MG63 (cell line): Measurements from ENCODE around the gene KCNC3. TPM values are rescaled to one million over a fixed set of nuclear protein-coding genes. Genes with fewer than 3 reads are reported as not detected.

Experiments
- DNase-seq: peaks from one replicate; pipeline ENCODE4 v3.0.0-alpha.2; 2020
- H3K27me3 ChIP-seq: fragments of 250-450 bp; sonication (Bioruptor Pico); 2 replicates; pipeline ENCODE4 v1.5.1; 2020; ENCODE audit warnings: mild to moderate bottlenecking, moderate library complexity
- H3K36me3 ChIP-seq: fragments of 250-450 bp; sonication (Bioruptor Pico); 2 replicates; pipeline ENCODE4 v1.5.1; 2020; ENCODE audit warnings: mild to moderate bottlenecking, moderate library complexity
- H3K4me3 ChIP-seq: fragments of 250-450 bp; sonication (Bioruptor Pico); 2 replicates; pipeline ENCODE4 v1.5.1; 2020; ENCODE audit warnings: mild to moderate bottlenecking, moderate library complexity
- H3K9me3 ChIP-seq: fragments of 250-450 bp; sonication (Bioruptor Pico); 2 replicates; pipeline ENCODE4 v1.5.1; 2020; ENCODE audit warnings: mild to moderate bottlenecking, moderate library complexity
- total RNA-seq: library from RNA; depleted of rRNA; stranded (reverse); fragments of >200 nt; shearing (Covaris generic); gene quantifications from 2 replicates; pipeline ENCODE4 v1.2.3, GENCODE V29; 2014; ENCODE audit warnings: low replicate concordance

KCNC3 gene
- total RNA-seq, 1 experiment from 2014 or later = not detected

GRCh38 chr19:50303558-50303957 is 25.6 kb downstream of the KCNC3 start:
- Histone ChIP-seq H3K27me3 (peaks cover 12% of the 10 kb centered on the region), H3K36me3 (no peaks in the 10 kb centered on the region; the same call in 1 of the 2 replicates), H3K9me3 (no peaks in the 10 kb centered on the region), H3K4me3 (no peak overlapping the region)
- DNase-seq = no peak

DNA sequence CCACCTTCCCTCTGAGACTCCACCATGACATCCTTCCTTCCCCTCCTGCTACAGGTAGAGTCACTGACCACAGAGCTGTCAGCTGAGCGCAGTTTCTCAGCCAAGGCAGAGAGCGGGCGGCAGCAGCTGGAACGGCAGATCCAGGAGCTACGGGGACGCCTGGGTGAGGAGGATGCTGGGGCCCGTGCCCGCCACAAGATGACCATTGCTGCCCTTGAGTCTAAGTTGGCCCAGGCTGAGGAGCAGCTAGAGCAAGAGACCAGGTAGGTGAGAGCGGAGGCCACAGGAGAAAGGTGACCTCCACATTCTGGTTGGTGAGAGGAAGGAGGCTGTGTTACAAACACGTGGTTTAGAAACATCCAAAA is 27.6 kb downstream of the KCNC3 start:
- no peaks in the 10 kb centered on the region; the same call in none of the 2 replicates for H3K27me3 ChIP-seq
- H3K9me3 ChIP-seq = no peaks in the 10 kb centered on the region
- no peaks in the 10 kb centered on the region; the same call in 1 of the 2 replicates for H3K36me3 ChIP-seq
- DNase-seq = no peak
- H3K4me3 ChIP-seq = no peak overlapping the region

DNA sequence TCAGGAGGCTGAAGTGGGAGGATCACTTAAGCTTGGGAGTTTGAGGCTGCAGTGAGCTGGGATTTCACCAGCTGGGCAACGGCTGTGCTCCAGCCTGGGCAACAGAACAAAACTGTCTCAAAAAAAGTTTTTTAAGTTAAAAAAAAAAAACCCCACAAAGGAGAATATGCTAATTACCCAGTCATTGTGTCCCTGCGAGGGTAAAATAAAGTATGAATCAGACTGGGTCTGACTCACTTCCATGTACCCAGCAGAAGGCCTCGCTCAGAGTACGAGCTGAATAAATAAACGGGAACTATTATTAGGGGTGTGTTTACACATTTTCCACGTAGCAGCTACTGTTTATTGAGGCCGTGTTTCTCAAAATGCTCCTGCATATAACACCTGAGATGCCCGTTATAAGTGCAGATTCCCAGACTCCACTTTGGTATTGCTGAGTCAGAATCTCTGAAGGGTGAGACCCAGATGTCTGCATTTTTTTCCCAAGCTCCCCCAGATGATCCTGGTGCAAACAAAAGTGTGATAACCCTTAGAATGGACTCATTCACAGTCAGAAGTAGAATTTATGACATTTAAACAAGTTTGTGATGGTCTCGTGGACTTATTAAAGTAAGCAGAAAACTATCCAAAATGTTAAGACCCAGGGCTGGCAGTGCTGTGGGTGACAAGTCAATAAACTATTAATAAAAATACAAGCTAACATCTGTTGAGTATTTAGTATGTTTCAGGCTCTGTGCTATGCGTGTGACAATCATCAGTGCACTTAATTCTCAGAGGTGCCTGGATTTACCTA is 28.2 kb downstream of the KCNC3 start:
- no peak overlapping the region for H3K4me3 ChIP-seq
- no peaks in the 10 kb centered on the region; the same call in none of the 2 replicates for H3K27me3 ChIP-seq
- peak; percentile 64 for DNase-seq
- H3K9me3 ChIP-seq = no peaks in the 10 kb centered on the region
- no peaks in the 10 kb centered on the region; the same call in 1 of the 2 replicates for H3K36me3 ChIP-seq

GRCh38 chr19:50300051-50300450 is 29.1 kb downstream of the KCNC3 start:
- Histone ChIP-seq H3K4me3 (no peak overlapping the region), H3K36me3 (no peaks in the 10 kb centered on the region; the same call in 1 of the 2 replicates), H3K9me3 (no peaks in the 10 kb centered on the region), H3K27me3 (no peaks in the 10 kb centered on the region; the same call in none of the 2 replicates)
- no peak for DNase-seq

- DNase-seq = no peak
- Histone ChIP-seq H3K27me3 (no peaks in the 10 kb centered on the region; the same call in 1 of the 2 replicates), H3K36me3 (no peaks in the 10 kb centered on the region), H3K4me3 (no peak overlapping the region), H3K9me3 (peaks cover 6% of the 10 kb centered on the region; the same call in 1 of the 2 replicates)
Observed at GRCh38 chr19:50293263-50294004, 35.7 kb downstream of the KCNC3 start.

DNA sequence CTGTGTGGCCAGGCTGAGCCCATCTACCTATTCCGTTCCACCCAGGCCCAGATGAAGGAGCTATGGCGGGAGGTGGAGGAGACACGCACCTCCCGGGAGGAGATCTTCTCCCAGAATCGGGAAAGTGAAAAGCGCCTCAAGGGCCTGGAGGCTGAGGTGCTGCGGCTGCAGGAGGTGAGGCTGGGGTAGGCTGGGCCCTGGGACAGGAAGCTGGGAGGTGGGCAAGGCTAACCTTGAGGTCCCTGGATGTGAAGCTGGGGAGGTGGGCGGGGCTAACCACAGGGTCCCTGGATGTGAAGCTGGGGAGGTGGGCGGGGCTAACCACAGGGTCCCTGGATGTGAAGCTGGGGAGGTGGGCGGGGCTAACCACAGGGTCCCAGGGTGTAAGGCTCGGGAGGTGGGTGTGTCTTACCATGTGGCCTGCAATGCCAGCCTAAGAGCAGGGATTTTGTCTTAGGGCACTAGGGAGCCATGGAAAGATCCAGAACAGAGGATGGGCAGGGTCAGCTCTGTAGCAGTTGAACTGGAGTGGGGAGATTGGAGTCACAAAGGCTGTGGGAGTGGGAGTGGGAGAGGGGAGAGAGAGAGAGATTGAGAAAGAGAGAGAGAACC is 36.9 kb downstream of the KCNC3 start:
- Histone ChIP-seq H3K4me3 (no peak overlapping the region), H3K27me3 (peaks cover 4% of the 10 kb centered on the region; the same call in 1 of the 2 replicates), H3K36me3 (no peaks in the 10 kb centered on the region), H3K9me3 (peaks cover 6% of the 10 kb centered on the region; the same call in 1 of the 2 replicates)
- no peak for DNase-seq

DNA sequence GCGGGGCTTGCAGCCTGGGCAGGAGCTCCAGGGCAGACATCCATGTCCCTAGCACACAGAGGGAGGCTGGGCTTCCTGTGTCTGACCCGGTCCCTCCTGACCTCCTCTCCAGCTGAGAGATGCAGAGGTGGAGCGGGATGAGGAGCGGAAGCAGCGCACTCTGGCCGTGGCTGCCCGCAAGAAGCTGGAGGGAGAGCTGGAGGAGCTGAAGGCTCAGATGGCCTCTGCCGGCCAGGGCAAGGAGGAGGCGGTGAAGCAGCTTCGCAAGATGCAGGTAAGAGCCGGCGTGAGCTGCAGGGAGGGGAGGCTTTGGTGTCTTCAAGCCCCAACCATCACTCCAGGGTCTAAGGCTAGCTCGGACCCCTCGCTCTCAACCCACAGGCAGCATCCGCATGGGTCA is 38.4 kb downstream of the KCNC3 start:
- no peak overlapping the region for H3K4me3 ChIP-seq
- peaks cover 4% of the 10 kb centered on the region; the same call in 1 of the 2 replicates for H3K27me3 ChIP-seq
- H3K36me3 ChIP-seq = no peaks in the 10 kb centered on the region
- peaks cover 15% of the 10 kb centered on the region for H3K9me3 ChIP-seq
- no peak for DNase-seq

DNA sequence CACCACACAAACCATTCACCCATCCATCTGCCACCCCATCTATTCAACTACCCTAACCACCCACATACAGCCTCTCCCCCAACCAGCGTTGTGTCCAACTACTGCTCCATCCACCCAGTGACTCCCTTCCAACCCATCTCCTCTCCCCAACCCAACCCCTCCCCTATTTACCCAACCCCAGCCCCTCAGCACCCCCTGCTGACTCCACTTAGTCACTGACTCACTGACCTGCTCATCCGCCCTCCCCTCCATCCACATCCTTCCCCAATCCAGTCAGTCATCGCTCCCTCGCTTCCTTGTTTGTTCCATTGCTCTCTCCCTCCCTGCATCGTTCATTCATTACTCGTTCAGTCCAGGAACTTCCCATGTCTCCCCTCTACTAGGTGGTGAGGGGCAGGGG is 39.2 kb downstream of the KCNC3 start:
- no peak overlapping the region for H3K4me3 ChIP-seq

DNA sequence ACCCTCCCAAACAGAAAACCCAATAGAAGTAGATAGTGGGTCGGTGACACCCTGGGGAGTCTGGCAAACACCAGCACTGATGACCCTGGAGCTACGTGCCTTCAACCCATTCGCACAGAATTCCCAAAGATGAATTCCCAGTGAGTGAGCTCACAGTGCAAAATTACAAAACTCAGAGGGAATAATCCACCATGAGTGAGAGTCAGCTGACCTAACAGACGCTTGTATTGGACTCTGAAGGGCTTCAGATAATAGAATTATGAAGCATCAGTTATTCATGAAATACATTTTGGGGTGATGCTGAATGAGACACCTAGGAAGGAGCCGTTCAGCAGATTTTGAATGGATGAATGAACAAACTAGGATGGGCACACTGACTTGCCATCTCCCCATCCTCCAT is 40.2 kb downstream of the KCNC3 start:
- H3K36me3 ChIP-seq = no peaks in the 10 kb centered on the region
- H3K9me3 ChIP-seq = peaks cover 21% of the 10 kb centered on the region
- no peak for DNase-seq
- no peak overlapping the region for H3K4me3 ChIP-seq
- H3K27me3 ChIP-seq = peaks cover 4% of the 10 kb centered on the region; the same call in 1 of the 2 replicates

More for the DNA sequence above, 39.2 kb downstream of the KCNC3 start:
- DNase-seq = no peak
- H3K9me3 ChIP-seq = peaks cover 21% of the 10 kb centered on the region
- H3K27me3 ChIP-seq = peaks cover 4% of the 10 kb centered on the region; the same call in 1 of the 2 replicates
- no peaks in the 10 kb centered on the region for H3K36me3 ChIP-seq

DNA sequence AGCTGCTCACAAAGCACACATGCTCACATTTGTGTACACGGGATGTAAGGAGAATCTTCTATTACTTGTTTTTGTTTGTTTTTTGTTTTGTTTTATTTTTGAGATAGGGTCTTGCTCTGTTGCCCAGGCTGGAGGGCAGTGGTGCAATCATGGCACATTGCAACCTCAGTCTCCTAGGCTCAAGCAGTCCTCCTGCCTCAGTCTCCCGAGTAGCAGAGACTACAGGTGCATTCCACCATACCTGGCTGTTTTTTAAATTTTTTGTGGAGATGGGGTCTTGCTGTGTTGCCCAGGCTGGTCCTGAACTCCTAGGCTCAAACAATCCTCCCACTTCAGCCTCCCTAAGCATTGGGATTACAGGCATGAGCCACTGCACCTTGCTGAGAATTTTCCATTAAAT is 41.8 kb downstream of the KCNC3 start:
- no peak overlapping the region for H3K4me3 ChIP-seq
- peaks cover 4% of the 10 kb centered on the region; the same call in 1 of the 2 replicates for H3K27me3 ChIP-seq
- H3K36me3 ChIP-seq = no peaks in the 10 kb centered on the region
- peaks cover 21% of the 10 kb centered on the region for H3K9me3 ChIP-seq
- no peak for DNase-seq

DNA sequence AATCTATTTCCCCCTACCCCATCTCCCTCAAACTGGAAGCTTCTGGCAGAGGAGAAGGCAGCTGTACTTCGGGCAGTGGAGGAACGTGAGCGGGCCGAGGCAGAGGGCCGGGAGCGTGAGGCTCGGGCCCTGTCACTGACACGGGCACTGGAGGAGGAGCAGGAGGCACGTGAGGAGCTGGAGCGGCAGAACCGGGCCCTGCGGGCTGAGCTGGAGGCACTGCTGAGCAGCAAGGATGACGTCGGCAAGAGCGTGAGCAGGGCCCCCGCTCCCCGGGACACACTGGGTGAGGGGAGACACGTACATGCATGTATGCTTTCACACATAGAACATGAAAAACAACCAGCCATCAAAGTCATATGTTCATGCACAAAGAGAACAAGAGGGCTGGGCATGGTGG is 42.7 kb downstream of the KCNC3 start:
- DNase-seq = no peak
- peaks cover 21% of the 10 kb centered on the region for H3K9me3 ChIP-seq
- H3K4me3 ChIP-seq = no peak overlapping the region
- H3K27me3 ChIP-seq = peaks cover 4% of the 10 kb centered on the region; the same call in 1 of the 2 replicates
- H3K36me3 ChIP-seq = no peaks in the 10 kb centered on the region

DNA sequence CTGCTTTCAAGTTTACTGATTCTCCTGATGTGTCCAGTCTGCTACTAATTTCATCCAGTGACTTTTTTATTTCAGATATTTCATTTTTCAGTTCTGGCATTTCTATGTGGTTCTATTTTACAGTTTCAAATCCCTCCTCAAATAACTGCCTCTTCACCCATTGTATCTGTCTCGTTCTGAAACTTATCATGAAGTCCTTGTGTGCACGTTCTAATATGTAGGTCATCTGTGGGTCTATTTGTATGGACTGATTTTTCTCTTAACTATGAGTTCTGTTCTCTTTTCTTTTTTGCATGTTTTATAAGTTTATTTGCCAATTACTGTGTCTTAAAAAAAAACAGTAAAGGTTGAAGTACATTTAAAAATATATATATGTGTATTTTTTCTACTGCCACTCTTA is 43.3 kb downstream of the KCNC3 start:
- peaks cover 4% of the 10 kb centered on the region; the same call in 1 of the 2 replicates for H3K27me3 ChIP-seq
- peaks cover 21% of the 10 kb centered on the region for H3K9me3 ChIP-seq
- no peak for DNase-seq
- no peaks in the 10 kb centered on the region for H3K36me3 ChIP-seq
- no peak overlapping the region for H3K4me3 ChIP-seq

DNA sequence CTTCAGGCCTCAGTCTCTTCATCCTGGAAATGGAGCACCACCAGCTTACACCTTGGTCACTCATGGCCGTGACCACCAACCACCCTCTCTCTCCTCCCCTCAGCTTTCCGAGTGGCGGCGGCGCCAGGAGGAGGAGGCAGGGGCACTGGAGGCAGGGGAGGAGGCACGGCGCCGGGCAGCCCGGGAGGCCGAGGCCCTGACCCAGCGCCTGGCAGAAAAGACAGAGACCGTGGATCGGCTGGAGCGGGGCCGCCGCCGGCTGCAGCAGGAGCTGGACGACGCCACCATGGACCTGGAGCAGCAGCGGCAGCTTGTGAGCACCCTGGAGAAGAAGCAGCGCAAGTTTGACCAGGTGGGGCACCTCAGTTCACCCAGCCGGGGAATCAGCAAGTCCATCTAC is 47.7 kb downstream of the KCNC3 start:
- H3K4me3 ChIP-seq = no peak overlapping the region
- DNase-seq = no peak
- no peaks in the 10 kb centered on the region for H3K27me3 ChIP-seq
- H3K36me3 ChIP-seq = no peaks in the 10 kb centered on the region
- peaks cover 13% of the 10 kb centered on the region for H3K9me3 ChIP-seq

- DNase-seq = no peak
Observed at GRCh38 chr19:50280983-50281382, 48.2 kb downstream of the KCNC3 start.

DNA sequence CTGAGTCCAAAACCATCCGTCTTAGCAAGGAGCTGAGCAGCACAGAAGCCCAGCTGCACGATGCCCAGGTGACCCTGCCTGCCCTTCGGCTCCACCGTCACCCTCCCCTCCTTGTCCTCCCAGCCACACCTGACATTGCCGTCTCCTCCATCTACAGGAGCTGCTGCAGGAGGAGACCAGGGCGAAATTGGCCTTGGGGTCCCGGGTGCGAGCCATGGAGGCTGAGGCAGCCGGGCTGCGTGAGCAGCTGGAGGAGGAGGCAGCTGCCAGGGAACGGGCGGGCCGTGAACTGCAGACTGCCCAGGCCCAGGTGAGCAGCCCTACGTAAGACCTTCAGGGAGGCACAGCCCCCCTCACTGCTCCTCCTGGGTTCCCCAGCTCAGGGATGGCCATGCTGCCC is 49.1 kb downstream of the KCNC3 start:
- Histone ChIP-seq H3K27me3 (no peaks in the 10 kb centered on the region), H3K36me3 (no peaks in the 10 kb centered on the region), H3K9me3 (no peaks in the 10 kb centered on the region; the same call in 1 of the 2 replicates), H3K4me3 (no peak overlapping the region)
- DNase-seq = no peak

More at GRCh38 chr19:50280983-50281382, 48.2 kb downstream of the KCNC3 start:
- H3K27me3 ChIP-seq = no peaks in the 10 kb centered on the region
- H3K4me3 ChIP-seq = no peak overlapping the region
- H3K9me3 ChIP-seq = peaks cover 8% of the 10 kb centered on the region
- no peaks in the 10 kb centered on the region for H3K36me3 ChIP-seq

DNA sequence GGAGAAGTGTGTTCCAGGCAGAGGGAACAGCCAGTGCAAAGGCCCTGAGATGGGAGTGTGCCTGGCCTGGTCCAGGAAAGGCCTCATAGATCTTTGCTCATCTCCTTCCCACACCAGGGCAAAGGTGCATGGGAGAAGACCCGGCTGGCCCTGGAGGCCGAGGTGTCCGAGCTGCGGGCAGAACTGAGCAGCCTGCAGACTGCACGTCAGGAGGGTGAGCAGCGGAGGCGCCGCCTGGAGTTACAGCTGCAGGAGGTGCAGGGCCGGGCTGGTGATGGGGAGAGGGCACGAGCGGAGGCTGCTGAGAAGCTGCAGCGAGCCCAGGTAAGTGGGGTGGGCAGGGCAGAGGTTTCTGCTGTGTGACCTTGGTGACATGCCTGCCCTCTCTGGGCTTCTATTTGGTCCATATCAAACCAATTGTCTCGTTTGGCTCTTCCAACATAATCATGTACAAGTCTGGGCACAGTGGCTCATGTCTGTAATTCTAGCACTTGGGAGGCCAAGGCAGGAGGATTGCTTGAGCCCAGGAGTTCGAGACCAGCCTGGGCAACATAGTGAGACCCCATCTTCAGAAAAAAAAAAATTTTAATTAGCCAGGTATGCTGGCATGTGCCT is 51.1 kb downstream of the KCNC3 start:
- Histone ChIP-seq H3K9me3 (no peaks in the 10 kb centered on the region), H3K36me3 (no peaks in the 10 kb centered on the region), H3K4me3 (no peak overlapping the region), H3K27me3 (no peaks in the 10 kb centered on the region)
- DNase-seq = no peak
